Inferior parietal cortex (tissue), 1 donor: ENCODE results near the gene GNAO1.

Experiments
- DNase-seq: peaks from one replicate; pipeline ENCODE4 v3.0.0-alpha.2; 2016; ENCODE audit errors: extremely low spot score

GNAO1 gene

DNA sequence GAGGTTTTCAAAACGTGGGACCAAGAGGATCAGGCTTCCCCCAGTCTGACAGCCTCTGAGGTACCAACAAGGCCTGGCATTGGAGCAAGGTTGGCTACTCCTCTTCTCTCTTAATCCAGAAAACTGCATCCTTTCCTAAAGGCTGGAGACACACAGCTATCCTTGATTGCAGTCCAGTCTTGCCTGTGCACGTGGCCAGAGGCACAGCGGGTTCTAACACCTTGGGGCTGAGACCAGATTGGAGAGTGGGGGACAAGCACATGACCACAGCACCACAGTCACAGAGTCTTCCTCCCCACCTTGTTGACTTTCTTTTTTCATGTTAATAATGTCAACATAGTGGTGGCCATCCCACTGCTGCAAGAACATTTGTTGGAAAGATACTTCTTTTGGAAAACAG is 46.9 kb downstream of the GNAO1 start:
- no peak for DNase-seq

GRCh38 chr16:56241596-56241995 is 50.3 kb downstream of the GNAO1 start:
- no peak for DNase-seq

DNA sequence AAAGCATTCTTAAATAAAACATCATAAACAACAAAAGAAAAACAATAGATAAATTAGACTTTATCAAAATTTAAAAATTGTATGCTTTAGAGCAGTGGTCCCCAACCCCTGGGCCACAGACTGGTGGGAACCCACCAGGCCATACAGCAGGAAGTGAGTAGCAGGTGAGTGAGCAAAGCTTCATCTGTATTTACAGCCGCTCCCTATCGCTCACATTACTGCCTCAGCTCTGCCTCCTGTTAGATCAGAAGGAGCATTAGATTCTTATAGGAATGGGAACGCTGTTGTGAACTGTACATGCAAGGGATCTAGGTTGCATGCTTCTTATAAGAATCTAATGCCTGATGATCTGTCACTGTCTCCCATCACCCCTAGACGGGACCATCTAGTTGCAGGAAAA is 51.5 kb downstream of the GNAO1 start:
- no peak for DNase-seq

DNA sequence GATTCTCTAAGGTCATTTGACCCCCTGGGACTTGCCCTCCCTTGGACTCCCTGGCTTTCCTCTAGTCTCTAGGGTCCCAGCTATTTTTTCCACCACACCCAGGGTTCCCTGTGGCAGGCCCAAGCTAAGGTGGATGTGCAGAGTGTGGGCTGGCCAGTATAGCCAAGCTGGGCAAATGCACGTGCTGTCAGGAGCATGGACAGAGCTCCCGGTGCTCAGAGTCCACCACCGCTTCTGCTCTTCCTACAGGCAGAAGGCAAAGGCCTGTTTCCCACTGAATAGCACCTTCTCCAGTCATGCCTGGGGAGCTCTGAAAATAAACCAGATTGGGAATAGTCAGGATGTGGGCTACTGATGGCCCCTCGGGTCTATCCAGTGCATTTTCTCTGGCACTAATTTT is 53.3 kb downstream of the GNAO1 start:
- no peak for DNase-seq

GRCh38 chr16:56245197-56245596 is 53.9 kb downstream of the GNAO1 start:
- DNase-seq = no peak

DNA sequence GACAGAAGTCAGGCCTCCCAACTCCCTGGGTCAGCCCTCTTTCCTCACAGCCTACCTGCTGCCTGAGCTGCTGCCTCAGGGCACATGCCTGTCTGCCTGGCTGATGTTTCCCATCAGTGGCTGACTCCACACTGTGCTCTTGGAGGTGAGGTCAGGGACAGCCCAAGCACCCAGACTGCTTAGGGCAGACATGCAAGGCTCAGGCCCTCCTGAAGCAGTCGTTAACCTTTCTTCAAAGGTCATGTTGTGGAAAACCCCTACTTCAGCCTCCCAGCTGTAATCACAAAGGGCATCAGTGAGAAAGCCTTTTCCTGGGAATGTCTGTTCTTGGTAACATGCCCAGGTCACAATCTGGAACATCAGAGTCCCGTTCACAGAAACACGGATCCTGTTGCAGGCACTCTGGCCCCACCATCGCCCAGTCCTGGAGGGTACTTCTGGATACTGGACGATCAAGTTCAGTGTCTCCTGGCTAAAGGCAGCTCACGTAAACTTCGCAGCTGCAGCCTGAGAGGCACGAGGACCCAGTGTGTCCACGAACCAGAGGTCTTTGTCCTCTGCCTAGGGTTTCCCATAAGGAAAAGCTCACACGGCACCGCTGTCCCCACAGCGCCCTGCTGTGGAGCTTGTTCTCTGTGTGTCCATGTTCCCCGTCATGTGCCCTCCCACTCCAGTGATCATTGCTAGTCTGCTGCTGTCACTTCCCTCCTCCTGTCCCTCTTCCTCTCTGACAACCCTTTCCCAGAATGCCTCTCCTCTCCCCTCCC is 54.9 kb downstream of the GNAO1 start:
- peak; percentile 81 for DNase-seq

GRCh38 chr16:56247018-56247417 is 55.7 kb downstream of the GNAO1 start:
- no peak for DNase-seq

- no peak for DNase-seq
These were observed 56.5 kb downstream of the GNAO1 start for GRCh38 chr16:56247808-56248207.

- DNase-seq = no peak
These were observed 61.5 kb downstream of the GNAO1 start for GRCh38 chr16:56252835-56253234.

- DNase-seq = no peak
These were observed 64.6 kb downstream of the GNAO1 start for GRCh38 chr16:56255904-56256303.

- DNase-seq = no peak
These were observed 66.0 kb downstream of the GNAO1 start for GRCh38 chr16:56257239-56257638.

DNA sequence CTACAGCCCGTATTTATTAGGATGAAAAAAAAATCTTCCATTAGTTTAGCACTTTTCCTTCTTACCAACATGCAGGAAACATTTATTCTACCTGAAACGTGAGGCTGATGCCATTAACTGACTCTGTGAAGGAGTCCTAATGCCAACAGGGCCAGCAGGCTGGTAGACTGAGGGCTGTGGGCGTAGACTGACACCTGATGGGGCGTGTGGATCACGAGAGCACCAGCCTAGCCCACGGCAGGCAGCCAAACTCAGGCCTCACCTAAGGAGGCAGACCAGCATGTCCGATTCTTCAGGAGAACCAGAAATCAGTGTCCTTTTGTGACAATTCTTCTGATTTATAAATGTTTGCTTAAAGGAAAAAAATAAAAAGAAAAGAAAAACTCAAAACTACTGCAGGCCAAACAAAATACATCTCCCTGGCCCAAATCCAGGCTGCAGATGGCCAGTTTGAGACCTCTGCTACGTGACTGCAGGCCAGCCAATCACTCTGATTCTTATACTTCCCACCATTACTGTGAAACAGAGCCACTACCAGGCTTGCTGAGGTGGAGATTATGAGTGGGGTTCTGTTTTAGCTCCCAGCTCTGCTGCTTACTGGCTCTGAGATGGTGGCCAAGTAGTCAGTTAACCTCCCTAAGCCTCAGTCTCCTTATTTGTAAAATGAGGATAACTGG is 66.5 kb downstream of the GNAO1 start:
- DNase-seq = no peak

DNA sequence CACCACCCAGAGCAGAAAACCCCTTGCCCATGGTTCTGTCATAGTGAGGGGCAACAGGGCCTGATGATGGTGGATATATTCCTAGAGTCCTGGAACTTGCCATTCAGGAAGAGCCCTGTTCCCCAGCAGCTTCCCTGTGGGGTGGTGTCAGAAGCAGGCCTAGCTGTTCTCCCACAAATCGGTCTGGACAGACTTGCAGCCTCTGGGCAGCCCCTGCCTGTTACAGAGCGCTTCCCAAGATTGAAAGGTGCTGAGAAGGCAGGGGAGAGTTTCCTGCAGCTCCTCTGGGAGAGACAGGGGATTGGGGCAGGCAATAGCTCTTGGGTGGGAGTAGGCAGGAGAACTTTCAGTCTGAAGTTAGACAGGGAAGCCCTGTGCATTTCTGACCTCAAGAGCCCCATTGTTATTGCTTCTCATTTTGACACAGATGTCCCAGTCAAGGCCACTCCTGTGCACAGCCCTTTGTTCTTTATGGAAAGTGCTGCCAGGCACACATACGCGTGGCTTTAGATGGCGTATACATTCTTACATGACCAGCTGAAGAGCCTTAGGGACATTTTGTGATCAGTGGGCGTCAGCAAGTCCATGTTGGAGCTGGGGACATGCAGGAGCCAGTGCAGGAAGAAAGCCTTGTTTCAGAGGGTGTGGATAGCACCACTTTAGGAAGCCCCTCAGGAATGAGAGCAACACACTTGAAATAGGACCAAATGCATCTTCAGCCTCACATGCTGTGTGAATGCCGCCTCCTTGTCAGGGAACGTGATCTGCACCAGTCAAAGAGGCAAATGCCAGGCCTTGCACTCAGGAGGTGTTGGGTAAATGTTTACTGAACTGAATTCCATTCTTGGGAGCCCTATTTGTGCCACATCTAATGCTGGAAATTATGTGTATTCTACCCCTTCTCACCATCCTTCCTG is 67.5 kb downstream of the GNAO1 start:
- DNase-seq = peak; percentile 74

DNA sequence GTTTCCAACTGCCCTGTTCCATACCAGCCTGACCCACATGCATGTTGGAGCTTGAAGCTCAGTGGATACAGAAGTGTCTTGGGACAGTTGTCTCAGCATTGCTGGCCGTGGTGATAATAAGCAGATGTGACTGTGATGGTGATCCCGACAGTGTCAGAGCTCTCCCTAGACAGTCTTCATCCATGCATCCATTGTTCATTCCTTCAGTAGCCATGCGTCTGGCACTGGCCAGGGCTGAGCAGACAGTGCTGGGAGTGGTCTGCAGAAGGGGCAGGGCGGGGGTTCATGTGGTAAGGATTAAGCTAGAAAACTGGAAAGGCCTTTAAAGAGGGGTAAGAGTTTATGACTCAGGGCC is 68.1 kb downstream of the GNAO1 start:
- no peak for DNase-seq

DNA sequence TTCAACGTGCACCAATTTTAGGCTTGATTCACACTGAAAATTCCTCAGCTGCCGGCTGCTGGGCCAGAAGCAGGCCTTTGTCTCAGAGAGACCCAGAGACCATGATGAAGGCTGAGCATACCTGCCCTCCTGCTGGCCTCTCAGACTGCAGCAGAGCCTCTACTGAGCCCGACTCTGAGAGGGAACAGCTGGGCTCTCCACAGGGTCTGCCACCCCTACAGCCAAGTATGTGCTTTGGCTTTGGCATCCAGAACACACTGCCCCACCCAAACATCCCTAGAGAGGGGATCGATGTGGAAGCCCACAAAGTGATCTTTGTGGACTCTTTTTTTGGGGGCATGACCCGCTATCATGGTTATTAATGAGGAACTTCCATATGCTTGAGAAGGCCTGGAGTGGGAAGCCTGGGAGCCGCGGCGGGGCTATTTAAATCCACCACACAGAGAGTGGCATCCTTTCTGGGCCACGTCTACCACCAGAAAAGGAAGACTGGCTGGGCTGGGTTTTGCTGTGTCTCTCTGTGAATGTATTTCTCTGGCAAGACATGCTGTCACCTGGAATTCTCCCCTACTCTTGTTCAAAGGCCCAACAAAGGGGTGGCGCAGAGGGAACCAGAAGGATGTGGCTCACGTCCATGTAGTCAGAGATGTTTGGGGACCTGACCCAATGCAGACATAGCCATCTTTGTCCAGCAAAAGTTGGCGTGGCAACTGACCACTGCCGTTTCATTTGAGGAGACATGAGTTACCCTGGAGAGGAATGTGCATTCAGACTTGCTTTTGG is 69.3 kb downstream of the GNAO1 start:
- no peak for DNase-seq

DNA sequence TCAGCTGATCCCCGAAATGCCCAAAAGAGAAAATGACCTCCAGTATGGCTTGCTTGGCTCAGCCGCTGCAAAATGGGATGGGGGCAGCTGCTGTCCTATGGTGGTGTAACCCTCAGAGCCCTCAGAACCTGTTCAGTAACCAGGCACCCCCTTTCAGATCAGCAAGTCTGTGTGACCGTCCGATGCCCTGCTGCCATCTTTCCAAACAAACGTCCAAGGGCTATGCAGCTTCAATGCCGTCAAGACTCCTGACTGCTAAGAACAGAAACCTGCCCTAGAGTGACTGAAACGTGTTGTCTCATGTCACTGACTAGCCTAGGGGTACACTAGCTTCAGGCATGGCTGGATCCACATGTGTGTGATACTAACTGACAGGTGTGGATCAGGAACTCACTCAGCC is 70.4 kb downstream of the GNAO1 start:
- no peak for DNase-seq

DNA sequence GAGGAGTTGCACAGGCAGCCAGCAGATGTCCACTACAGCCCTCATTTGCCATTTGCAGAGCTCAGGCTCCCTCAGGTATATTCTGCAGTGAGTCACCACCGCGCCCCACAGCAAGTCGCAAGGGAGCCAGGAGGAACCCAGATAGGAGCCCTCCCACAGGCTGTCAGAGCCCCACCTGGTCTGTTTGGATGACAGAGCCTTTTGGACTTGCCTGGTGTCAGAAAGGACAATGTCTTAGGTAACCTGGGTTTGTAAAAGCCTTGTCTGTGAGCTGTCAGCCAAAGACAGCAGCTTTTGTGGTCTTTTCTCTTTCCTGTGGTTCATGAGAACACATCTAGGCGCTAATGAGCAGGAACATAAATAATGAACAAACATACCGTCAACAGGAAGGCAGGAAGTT is 70.9 kb downstream of the GNAO1 start:
- DNase-seq = no peak

DNA sequence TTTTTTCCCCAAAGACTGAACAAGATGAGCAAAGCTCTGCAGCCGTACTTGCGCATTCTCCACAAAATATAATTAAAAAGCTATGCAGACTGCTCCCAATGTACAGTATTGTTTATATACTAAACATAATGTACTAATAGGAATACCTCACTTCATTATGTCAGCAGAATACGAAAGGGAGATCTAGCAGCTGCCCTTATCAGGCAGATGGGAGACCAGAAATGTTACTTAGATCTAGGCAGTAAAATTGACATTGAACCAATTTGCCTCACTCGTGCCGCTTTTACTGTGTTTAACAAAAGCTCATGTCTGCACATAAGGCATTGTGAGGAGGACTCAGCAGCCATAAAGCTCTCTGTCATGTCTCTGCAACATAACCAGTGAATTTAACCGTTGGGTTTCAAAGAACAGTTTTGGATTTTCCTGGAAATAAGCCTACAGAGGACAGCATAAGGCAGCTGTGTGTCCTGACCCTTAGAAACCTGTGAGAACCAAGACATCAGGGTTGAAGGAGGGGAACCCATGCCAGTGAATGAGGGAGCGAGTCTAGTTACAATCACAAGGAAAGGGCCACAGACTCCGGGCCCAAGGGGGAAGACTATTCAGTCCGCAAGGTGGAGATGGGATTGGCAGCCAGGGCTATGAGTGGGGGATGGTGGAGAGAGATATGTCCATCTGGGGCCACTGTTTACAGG is 71.4 kb downstream of the GNAO1 start:
- DNase-seq = no peak

DNA sequence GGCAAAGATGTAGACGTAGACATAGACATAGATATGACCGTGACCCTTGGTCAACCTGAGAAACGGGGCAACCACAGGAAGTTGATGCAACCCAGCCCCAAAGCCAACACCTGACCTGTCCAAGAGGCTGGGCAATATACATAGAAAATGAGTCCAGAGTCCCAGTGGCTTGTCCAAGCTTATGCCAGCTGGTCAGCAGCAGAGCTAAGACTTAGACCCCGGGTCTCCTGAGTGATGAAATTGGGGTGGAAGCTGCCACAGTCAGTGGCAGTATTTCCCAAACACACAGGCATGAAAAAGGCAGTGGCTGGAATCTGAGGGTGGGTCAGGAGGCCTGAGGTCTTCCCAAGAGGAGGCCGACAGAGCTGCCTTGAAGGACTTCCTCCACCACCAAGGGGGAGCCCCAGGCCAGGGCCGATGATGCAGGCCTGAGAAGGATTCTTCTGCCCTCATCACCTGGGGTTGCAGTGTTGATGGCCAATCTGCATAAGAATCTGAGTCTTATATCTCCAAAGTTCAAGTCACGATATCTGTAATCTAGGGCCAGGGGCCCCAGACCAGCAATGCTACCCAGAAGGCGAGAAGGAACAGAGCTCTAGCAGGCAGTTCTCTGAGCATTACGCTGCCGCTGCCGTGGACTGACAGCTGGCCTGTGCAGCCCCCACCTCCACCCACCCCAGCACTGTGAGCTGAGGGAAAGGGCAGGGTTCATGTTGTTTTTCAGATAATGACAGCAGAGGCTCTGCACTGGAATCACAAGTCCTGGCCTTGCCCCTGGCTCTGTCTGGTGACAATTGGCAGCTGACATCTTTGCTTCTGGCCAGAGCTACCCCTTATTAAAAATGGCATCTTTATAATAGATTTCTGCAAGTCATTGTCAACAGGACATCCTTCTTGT is 72.7 kb downstream of the GNAO1 start:
- peak; percentile 69 for DNase-seq

- no peak for DNase-seq
These were observed 73.3 kb downstream of the GNAO1 start for GRCh38 chr16:56264609-56264972.
